Measurements from ENCODE around the gene ZNF536.

Gene ZNF536

GRCh38 chr19:30371960-30372824 is at the start of gene ZNF536:
ZNF536 (plus strand) TSS chr19:30372384; CDS start chr19:30443563, 71,179 bp downstream.
- H3K27ac Mint-ChIP-seq, result no peak within 1 kb of the TSS

GRCh38 chr19:30322641-30323320 is 49.4 kb upstream of the ZNF536 start:
- no peaks in the 10 kb centered on the region for H3K36me3 Mint-ChIP-seq
- no peak for DNase-seq
- CTCF ChIA-PET, result no interaction called here
- H3K27me3 Mint-ChIP-seq, result no peaks in the 10 kb centered on the region
- no peak overlapping the region for H3K27ac Mint-ChIP-seq
- H3K4me1 Mint-ChIP-seq, result no peaks in the 10 kb centered on the region
- peaks cover 3% of the 10 kb centered on the region for H3K9me3 Mint-ChIP-seq
- no peak overlapping the region for H3K4me3 Mint-ChIP-seq

More at GRCh38 chr19:30371960-30372824, at the start of gene ZNF536:
- Mint-ChIP-seq H3K9me3 (no peaks in the 10 kb centered on the region), H3K36me3 (no peaks in the 10 kb centered on the region), H3K4me3 (no peak within 1 kb of the TSS), H3K4me1 (no peaks in the 10 kb centered on the region), H3K27me3 (peaks cover 44% of the 10 kb centered on the region)
- no peak for DNase-seq
- CTCF ChIA-PET, result no interaction called here

GRCh38 chr19:30323904-30324303 is 48.3 kb upstream of the ZNF536 start:
- Mint-ChIP-seq H3K9me3 (peaks cover 3% of the 10 kb centered on the region), H3K27me3 (no peaks in the 10 kb centered on the region), H3K36me3 (no peaks in the 10 kb centered on the region), H3K4me1 (no peaks in the 10 kb centered on the region), H3K27ac (no peak overlapping the region), H3K4me3 (no peak overlapping the region)
- no peak for DNase-seq
- CTCF ChIA-PET, result no interaction called here

- H3K27me3 Mint-ChIP-seq, result no peaks in the 10 kb centered on the region
- DNase-seq, result no peak
- H3K36me3 Mint-ChIP-seq, result no peaks in the 10 kb centered on the region
- no peaks in the 10 kb centered on the region for H3K4me1 Mint-ChIP-seq
- H3K4me3 Mint-ChIP-seq, result no peak overlapping the region
- peaks cover 3% of the 10 kb centered on the region for H3K9me3 Mint-ChIP-seq
- H3K27ac Mint-ChIP-seq, result no peak overlapping the region
- CTCF ChIA-PET, result no interaction called here
Measured at GRCh38 chr19:30324982-30325381, 47.2 kb upstream of the ZNF536 start.

GRCh38 chr19:30325676-30326392 is 46.4 kb upstream of the ZNF536 start:
- Mint-ChIP-seq H3K4me1 (no peaks in the 10 kb centered on the region), H3K9me3 (peaks cover 3% of the 10 kb centered on the region), H3K27me3 (no peaks in the 10 kb centered on the region), H3K27ac (no peak overlapping the region), H3K36me3 (no peaks in the 10 kb centered on the region), H3K4me3 (no peak overlapping the region)
- no peak for DNase-seq
- CTCF ChIA-PET, result no interaction called here

- Mint-ChIP-seq H3K4me1 (no peaks in the 10 kb centered on the region), H3K27ac (no peak overlapping the region), H3K4me3 (no peak overlapping the region), H3K36me3 (no peaks in the 10 kb centered on the region), H3K9me3 (peaks cover 3% of the 10 kb centered on the region), H3K27me3 (no peaks in the 10 kb centered on the region)
- CTCF ChIA-PET, result no interaction called here
- no peak for DNase-seq
Measured at GRCh38 chr19:30326393-30326710, 45.8 kb upstream of the ZNF536 start.

GRCh38 chr19:30327331-30327730 is 44.9 kb upstream of the ZNF536 start:
- peaks cover 3% of the 10 kb centered on the region for H3K9me3 Mint-ChIP-seq
- no peaks in the 10 kb centered on the region for H3K4me1 Mint-ChIP-seq
- H3K36me3 Mint-ChIP-seq, result no peaks in the 10 kb centered on the region
- CTCF ChIA-PET, result no interaction called here
- H3K27ac Mint-ChIP-seq, result no peak overlapping the region
- H3K4me3 Mint-ChIP-seq, result no peak overlapping the region
- no peak for DNase-seq
- H3K27me3 Mint-ChIP-seq, result no peaks in the 10 kb centered on the region

GRCh38 chr19:30328096-30328495 is 44.1 kb upstream of the ZNF536 start:
- no peaks in the 10 kb centered on the region for H3K4me1 Mint-ChIP-seq
- no peaks in the 10 kb centered on the region for H3K36me3 Mint-ChIP-seq
- no peaks in the 10 kb centered on the region for H3K27me3 Mint-ChIP-seq
- CTCF ChIA-PET, result no interaction called here
- peaks cover 3% of the 10 kb centered on the region for H3K9me3 Mint-ChIP-seq
- no peak for DNase-seq
- no peak overlapping the region for H3K27ac Mint-ChIP-seq
- H3K4me3 Mint-ChIP-seq, result no peak overlapping the region

GRCh38 chr19:30330266-30330665 is 41.9 kb upstream of the ZNF536 start:
- no peak overlapping the region for H3K27ac Mint-ChIP-seq
- H3K27me3 Mint-ChIP-seq, result no peaks in the 10 kb centered on the region
- CTCF ChIA-PET, result no interaction called here
- no peaks in the 10 kb centered on the region for H3K36me3 Mint-ChIP-seq
- H3K4me1 Mint-ChIP-seq, result no peaks in the 10 kb centered on the region
- no peaks in the 10 kb centered on the region for H3K9me3 Mint-ChIP-seq
- no peak overlapping the region for H3K4me3 Mint-ChIP-seq
- DNase-seq, result no peak

- Mint-ChIP-seq H3K36me3 (no peaks in the 10 kb centered on the region), H3K4me1 (no peaks in the 10 kb centered on the region), H3K4me3 (no peak overlapping the region), H3K27ac (no peak overlapping the region), H3K27me3 (no peaks in the 10 kb centered on the region), H3K9me3 (no peaks in the 10 kb centered on the region)
- no peak for DNase-seq
- CTCF ChIA-PET, result no interaction called here
Measured at GRCh38 chr19:30332445-30333234, 39.5 kb upstream of the ZNF536 start.

- H3K36me3 Mint-ChIP-seq, result no peaks in the 10 kb centered on the region
- H3K9me3 Mint-ChIP-seq, result no peaks in the 10 kb centered on the region
- no peaks in the 10 kb centered on the region for H3K27me3 Mint-ChIP-seq
- H3K4me1 Mint-ChIP-seq, result no peaks in the 10 kb centered on the region
- no peak overlapping the region for H3K4me3 Mint-ChIP-seq
- CTCF ChIA-PET, result no interaction called here
- no peak for DNase-seq
- no peak overlapping the region for H3K27ac Mint-ChIP-seq
Measured at GRCh38 chr19:30333291-30334065, 38.7 kb upstream of the ZNF536 start.

- Mint-ChIP-seq H3K27ac (no peak overlapping the region), H3K4me1 (no peaks in the 10 kb centered on the region), H3K4me3 (no peak overlapping the region), H3K27me3 (no peaks in the 10 kb centered on the region), H3K9me3 (no peaks in the 10 kb centered on the region), H3K36me3 (no peaks in the 10 kb centered on the region)
- DNase-seq, result no peak
- CTCF ChIA-PET, result no interaction called here
Measured at GRCh38 chr19:30334841-30335240, 37.3 kb upstream of the ZNF536 start.

GRCh38 chr19:30335306-30335886 is 36.8 kb upstream of the ZNF536 start:
- H3K36me3 Mint-ChIP-seq, result no peaks in the 10 kb centered on the region
- no peak overlapping the region for H3K27ac Mint-ChIP-seq
- no peak for DNase-seq
- H3K4me1 Mint-ChIP-seq, result no peaks in the 10 kb centered on the region
- no peak overlapping the region for H3K4me3 Mint-ChIP-seq
- no peaks in the 10 kb centered on the region for H3K9me3 Mint-ChIP-seq
- H3K27me3 Mint-ChIP-seq, result no peaks in the 10 kb centered on the region
- CTCF ChIA-PET, result no interaction called here

All from activated naive CD4-positive, alpha-beta T cell treated with anti-CD3 and anti-CD28 coated beads, Interleukin-2, amount 10 ng/mL, durations not matched to agents 7 days and 5 days (primary cell).